Upper lobe of left lung (tissue), 4 donors: ENCODE data around the gene DSCAM.

Experiments
- EP300 ChIP-seq, 4 donors: sonication (generic); formaldehyde crosslinking; IDR thresholded peaks; one replicate each; pipeline ENCODE4 v1.5.1; 2017; ENCODE audit warnings: antibody characterized with exemption in 4 of 4, control low read depth in 2 of 4
- POLR2A ChIP-seq, 4 donors: fragments of 450-650 bp; IDR thresholded peaks; one replicate each; pipeline ENCODE4 v1.5.1; 2016 to 2017; ENCODE audit warnings: antibody characterized with exemption in 4 of 4, mild to moderate bottlenecking in 2 of 4
- POLR2AphosphoS5 ChIP-seq, 2 donors: sonication (generic); formaldehyde crosslinking; IDR thresholded peaks; one replicate each; pipeline ENCODE4 v1.5.1; 2017; ENCODE audit warnings: antibody characterized with exemption in 2 of 2
- TF ChIP-seq, protein P1 (sequence below), 6 experiments: fragments of 450-650 bp in 4 of 6; fragments of 200-600 bp in 2 of 6; sonication (generic) in 2 of 6; IDR thresholded peaks; one replicate each; pipeline ENCODE4 v1.5.1; 2016 to 2019; ENCODE audit warnings: antibody characterized with exemption in 6 of 6

DNA sequence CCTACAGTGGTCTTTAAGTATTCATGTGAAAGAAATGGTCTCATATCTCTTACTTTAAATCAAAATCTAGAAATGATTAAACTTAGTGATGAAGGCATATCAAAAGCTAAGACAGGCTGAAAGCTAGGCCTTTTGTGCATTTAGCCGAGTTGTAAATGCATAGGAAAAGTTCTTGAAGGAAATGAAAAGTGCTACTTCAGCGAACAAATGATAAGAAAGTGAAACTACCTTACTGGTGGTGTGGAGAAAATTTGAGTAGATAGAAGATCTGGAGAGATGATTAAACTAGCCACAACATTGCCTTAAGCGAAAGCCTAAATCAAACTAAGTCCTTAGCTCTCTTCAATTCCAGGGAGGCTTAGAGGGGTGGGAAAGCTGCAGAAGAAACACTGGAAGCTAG lies 147.6 kb downstream of the DSCAM start:
- TF ChIP-seq, protein P1, sequence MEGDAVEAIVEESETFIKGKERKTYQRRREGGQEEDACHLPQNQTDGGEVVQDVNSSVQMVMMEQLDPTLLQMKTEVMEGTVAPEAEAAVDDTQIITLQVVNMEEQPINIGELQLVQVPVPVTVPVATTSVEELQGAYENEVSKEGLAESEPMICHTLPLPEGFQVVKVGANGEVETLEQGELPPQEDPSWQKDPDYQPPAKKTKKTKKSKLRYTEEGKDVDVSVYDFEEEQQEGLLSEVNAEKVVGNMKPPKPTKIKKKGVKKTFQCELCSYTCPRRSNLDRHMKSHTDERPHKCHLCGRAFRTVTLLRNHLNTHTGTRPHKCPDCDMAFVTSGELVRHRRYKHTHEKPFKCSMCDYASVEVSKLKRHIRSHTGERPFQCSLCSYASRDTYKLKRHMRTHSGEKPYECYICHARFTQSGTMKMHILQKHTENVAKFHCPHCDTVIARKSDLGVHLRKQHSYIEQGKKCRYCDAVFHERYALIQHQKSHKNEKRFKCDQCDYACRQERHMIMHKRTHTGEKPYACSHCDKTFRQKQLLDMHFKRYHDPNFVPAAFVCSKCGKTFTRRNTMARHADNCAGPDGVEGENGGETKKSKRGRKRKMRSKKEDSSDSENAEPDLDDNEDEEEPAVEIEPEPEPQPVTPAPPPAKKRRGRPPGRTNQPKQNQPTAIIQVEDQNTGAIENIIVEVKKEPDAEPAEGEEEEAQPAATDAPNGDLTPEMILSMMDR (IDR thresholded peaks at IDR 0.05): no peak
- no peak for TF ChIP-seq POLR2AphosphoS5 (IDR thresholded peaks at IDR 0.05)
- TF ChIP-seq EP300 (IDR thresholded peaks at IDR 0.05): no peak
- TF ChIP-seq POLR2A (IDR thresholded peaks at IDR 0.05): no peak
